SW 1271 (cell line): ENCODE results near the gene AUTS2.

Experiments
- DNase-seq, 2 experiments: peaks; one replicate each; lab custom pipeline; 2025; lab: John Stamatoyannopoulos, UW

AUTS2 gene

DNA sequence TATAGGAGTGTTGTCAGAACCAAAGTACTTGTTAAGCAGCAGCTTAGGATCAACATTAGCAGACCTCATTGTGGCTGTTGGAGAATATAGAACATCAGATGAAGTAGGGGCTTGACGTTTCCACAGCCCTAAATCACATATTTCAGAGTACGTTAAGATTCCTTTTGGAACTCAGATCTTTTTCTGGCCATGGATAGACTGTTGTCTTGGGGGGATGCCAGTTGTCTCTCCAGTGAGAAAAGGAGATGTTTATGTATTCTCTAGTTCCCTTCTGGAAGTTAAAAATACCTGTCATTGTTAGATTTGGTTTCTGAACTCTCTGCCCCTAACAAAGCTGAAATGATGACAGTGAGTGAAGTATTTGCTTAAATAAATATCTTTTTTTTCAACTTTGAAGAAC lies 191.3 kb downstream of the AUTS2 start:
- DNase-seq, result no peak

DNA sequence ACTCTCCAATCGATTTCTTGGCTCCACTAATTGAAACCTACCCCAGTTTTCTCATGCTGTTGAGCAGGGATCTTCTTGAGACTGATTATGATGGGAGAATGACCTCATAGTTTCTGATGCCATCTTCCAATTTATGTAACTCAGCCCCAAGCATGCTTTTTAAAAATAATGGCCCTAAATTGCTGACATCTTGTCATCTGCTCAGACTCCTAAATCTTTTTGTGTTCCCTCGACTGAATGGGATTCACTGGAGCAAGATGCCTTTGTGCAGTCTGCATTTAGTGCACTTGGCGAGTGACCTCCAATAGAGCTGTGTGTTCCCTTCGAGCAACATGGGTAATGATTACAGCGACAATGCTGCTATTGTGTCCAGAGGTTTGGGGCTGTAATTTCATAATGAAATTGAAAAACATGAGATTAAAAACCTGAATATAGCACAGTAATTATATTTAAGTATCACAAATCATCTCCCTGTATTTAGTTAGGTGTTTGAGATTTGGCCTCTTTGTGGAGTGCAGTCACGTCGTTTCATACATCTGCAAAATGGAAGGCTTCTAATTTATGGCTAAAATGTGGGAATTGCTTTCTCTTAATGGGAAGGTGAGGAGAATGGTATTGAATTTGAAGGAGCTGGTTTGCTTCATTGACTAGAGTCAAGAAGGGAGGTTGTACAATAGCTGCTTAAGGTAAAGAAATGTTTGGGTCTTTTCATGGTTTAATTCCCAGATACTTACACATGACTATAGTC lies 192.9 kb downstream of the AUTS2 start:
- DNase-seq, result no peak

DNA sequence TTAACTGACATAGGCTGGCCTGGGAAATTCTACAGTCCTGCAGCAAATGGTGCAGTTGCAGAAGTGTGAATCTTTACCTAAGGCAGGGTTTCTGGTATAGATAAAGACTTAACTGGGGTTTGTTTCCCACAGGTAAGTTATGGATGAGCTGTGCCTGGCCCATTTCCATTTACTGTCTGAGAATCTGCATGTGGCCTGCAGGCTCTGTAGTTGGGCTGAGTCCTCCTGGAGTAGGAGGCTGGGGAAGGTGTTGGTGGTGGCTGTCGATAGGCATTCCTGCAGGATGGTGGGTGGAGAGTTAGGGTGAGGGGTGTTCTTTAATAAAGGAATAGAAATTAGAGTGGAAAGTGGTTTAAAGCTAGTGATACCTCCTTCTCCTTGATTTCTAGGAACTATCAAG lies 193.5 kb downstream of the AUTS2 start:
- DNase-seq, result no peak

DNA sequence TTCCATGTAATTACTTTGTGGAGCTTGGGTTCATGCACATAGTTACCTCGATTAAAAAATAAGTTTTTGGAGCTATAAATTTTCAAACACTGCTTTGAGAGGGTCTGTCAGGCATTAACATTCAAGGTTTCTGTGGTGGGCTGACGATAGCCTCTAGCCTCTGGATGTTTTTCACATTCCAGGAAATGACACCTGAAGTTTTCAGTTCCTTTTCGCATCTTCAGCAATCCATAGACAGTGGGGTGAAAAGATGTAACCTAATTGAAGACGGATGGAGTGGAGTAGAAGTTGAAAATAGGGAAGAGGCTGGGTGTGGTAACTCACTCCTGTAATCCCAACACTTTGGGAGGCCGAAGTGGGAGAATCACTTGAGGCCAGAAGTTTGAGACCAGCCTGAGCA lies 197.7 kb downstream of the AUTS2 start:
- no peak for DNase-seq

DNA sequence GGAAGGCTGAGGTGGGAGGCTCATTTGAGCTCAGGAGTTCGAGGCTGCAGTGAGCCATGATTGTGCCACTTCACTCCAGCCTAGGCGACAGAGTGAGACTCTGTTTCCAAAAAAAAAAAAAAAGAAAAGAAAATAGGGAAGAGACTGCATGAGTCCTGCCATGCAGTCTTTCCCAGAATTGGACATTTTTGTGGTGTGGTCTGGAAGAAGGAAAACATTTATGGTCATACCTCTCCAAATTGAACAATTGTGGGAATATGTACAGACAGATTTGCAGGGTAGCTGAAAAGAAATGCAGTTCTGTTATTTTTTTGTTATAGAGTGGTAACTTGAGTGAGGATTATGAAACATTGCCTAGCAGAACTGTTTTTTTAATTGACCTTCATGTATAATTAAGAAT lies 198.1 kb downstream of the AUTS2 start:
- DNase-seq, result no peak

DNA sequence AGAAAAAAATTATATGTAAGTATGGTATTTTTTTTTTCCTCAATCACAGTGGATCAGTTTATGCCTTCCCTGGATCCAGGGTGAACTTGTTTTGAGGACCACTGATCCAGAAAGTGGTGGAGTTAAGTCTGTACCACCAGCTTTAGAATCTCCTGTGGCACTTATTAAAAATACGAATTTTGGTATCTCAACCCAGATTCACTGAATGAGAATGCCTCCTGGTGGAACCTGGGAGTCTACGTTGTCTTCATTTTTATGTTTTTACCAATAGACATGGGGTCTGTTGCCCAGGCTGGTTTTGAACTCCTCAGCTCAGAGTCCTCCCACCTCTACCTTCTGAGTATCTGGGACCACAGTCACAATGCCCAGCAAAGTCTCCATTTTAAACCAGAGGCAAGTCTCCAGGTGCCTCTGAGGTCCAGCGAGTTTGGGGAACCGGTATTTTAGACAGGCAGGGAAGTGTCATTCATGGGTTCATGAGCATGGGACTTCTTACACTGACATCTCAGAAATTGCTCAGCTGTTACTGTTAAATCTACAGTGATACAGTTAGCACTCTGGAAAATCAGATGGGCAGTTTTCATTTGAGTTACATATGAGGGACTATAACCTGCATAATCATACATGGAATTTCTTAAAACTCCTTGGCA lies 200.9 kb downstream of the AUTS2 start:
- DNase-seq, result no peak

DNA sequence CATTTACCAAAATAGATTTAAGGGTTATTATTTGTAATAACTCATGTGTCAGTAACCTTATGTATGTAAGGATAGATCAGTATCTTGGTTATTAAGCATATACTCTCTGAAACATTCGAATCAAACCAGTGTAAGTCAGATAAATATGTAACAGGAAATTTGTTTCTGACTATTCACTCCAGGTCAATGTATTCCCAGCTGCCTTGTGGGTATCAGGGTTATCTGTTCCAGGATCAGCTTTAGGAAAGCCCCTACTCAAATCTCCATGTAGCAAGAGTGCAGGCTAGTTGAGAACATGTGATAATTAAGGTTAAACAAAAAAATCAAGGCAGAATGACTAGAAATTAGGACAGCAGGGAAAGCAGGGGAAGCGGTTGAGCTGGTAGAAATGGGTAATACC lies 201.7 kb downstream of the AUTS2 start:
- no peak for DNase-seq

DNA sequence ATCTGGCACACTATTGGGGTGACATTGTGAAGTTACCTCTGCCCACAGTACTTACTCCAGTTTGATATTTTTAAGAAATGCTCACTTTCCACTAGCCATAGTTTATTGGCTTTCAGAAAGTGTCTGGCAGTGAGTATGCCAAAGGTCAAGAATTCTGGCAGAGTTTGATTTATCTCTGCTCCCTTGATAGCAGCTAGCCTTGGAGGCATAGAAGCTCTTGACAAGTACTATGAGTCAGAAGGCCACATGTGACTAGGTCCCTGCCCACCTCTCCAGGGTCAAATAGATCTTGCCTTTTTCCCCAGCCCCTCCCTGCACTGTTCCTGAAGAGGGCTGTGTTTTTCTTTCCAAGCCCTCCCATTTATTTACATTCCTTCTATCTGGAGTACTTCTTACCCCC lies 202.2 kb downstream of the AUTS2 start:
- no peak for DNase-seq

DNA sequence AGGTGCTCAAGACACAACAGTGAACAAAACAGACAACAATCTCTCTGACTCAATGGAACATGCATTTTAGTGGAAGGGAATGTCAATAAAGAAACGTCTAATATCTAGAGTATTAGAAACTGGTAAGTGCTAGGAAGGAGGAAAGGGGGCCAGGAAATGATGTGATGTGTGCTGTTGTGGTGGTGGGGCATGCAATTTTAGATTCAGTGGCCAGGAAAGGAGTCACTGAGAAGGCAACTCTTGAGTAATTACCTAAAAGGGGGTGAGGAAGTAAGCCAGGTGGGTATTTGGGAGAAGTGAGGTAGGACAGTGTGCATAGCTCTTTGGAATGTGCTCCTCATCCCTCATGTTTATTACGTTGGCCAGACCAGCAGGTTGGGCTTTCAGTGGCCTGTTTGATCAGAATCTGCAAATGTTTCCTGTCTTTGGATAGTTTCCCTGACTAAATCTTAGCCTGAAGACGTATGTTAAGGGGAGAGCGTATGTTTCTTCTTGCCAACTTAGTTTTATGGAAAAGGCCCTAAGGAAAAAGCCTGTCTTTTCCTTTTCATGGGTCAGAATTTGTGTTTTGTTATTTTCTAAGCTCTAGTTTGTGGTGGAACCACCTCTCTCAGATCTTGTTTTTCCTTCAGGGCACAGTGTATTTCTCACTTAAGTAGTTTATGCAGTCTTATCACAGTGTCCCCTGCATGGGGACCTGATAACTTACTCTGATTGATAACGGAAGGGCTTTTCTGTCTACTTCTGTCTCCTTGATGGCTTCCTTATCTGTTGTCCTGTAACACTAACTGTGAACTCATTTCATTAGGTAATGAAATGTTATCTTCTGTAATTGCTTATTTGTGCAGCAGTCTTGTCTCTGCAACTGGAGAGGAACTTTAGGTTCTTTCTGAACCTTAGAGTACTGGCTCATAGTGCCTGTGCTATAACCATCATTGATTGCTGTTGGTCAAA lies 203.7 kb downstream of the AUTS2 start:
- no peak for DNase-seq

DNA sequence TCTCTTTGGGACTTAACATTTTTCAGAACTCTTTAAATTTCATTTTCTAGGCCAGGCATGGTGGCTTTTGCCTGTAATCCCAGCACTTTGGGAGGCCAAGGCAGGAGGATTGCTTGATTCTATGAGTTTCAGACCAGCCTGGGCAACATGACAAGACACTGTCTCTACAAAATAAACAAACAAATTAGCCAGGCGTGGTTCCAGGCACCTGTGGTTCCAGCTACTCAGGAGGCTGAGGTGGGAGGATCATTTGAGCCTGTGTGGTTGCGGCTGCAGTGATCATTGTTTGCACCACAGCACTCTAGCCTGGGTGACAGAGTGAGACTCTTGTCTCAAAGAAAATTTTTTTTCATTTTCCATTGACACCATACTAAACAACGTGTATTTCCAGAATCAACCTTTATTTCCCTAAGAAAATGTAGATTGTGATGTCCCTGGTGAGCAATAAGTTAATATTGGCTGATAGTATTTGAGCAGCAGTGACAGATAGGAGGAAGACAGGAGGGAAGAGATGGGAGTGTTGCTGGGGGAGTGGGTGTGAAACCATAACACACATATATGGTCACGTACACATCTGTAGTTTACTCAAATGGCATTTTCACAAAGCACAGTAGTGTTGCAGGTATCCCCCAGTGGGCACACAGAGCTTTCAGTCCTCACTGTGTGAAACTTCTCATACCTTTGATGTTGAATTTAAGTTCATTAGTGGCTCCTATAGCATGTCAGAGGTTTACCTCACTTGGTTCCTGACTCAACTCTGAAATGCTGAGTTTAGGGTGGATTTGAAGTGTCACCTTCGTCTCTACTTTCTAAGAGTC lies 205.6 kb downstream of the AUTS2 start:
- DNase-seq, result no peak

DNA sequence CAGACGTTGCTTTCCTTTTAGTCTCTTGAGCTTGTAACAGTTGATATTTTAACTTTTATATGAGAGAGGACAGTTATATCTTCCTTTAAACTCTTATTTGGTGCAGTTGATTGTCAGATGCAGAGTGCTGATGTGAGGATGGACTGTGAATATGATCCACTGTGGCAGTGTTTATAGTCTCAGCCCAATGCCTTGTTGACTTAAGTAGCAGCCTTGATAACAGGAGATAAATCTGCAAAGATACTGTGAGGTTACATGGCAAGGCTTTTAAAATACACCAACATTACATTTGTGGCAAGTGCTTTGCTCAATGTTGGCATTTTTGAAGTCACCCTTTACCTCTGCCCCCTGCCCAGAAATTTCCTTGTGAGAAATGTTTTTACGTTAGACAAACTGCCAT lies 206.7 kb downstream of the AUTS2 start:
- no peak for DNase-seq

DNA sequence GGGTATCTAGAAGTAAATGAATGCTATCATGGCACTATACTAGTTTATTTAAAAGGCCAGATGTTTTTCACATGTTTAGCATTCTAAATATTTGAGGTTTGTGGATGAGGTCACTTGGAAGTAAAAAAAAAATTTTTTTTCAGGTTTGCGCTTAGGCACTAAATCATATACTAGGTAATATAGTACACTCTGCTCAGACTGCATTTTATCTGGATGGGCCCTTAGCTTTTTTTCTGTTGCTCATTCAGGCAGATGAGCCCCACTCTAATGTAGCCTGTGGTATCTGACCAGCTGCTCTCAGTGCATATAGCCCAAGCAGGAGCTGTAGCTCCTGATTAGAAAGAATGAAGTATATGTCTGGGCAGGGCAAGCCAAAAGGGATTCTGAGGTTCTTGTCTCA lies 210.1 kb downstream of the AUTS2 start:
- no peak for DNase-seq

DNA sequence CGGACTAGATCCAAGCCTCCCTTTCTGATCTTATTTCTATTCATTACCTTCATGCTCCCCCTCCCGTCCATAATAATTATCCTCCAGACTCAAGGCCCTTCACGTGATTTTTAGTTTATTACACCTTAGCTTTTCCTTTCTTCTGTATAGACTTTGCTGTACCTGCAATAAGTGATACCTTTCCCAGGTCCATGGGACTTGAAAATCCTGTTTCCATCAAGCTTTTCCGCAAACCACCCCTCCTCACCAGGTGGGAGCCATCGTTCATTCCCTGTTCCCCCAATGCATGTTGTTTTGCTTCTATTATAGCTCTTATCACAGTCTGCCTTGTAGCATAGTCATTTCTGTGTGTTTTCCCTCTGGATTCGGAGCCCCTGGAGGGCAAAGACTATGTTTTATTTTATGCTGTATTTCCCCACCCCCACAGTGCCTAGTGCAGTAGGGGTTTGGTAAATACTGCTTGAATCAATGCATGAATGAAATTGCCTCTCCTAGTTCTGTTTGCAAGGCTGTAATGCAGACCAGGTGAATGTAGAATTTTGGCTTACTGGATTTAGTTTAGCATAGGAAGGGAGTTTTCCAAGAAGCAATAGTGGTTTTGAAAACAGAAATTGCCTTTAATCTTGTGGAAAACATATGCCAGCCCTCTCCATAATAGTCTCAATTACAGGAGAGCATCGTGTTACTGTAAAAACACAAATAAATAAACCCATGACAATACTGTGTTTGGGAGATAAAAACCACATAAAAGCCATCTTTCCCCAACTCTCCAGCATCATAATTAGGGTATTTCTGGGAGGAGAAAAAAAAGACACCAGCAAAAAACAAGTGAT lies 213.4 kb downstream of the AUTS2 start:
- no peak for DNase-seq

DNA sequence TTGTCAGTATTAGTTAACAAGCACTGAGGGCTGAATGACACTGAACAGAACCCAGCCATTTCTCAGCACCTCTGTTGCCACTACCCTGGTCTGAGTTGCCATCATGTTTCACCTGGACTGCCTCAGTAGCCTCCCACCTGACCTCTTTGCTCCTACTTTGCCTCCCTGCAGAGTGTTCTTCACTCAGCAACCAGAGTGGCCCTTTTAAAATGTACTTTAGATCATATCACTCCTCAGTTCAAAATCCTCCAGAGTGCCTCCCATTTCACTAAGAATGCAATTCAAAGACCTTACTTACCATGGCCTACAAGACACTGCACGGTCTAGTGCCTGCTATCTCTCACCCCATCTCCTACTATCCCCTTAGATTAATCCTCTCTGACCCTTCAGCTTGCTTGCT lies 214.5 kb downstream of the AUTS2 start:
- DNase-seq, result no peak

DNA sequence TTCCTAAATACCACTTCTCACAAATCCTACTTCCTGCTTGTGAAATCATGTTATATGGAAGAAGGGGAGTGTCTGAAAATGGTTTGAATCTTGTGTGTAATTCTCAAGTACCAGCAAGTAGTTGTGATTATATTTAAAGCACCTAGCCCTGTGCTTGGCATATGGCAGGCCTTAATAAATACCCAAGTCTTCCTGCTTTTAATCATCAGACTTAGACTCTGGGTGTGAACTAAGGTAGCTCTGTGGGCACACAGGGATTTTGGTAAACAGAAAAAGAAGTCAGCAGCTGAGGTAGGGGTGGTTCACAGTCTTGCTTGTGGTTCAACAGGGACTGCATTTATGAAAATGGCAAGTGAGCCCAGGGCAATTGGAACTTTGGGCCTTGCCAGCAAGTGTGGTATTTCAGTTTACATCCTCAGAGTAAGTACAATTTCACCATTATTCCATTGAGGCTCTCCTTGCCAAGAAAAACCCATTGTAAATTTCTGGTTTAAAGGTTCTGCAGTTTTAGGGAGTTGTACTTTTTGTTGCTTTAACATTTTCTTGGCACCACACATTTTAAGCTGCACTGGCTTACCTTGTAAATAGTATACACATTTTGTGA lies 215.5 kb downstream of the AUTS2 start:
- DNase-seq, result no peak

DNA sequence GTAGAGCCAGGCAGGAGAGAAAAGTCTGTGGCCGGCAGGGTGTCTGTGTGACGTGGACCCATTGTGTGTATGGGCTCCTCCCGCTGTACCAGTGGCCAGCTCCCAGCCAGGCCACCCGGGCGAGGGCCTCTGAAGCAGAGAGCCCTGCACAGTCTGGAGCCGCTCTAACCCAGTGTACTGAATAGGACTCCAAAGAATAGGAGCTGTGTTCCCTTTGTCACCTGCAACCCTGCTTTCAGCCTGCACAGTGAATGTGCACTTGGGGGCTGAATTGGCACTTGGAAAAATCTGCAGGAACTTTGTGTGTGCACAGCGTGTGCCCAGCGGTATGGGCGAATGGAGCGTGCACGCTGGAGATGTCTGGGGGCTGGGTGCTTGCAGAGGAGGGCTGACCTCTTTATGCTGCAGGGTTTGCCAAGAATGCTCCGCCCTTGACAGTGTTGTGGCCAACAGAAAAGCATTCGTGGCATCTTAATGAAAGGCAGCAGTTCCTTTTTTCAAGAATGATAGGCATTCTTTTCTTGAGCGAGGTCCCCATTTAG lies 216.2 kb downstream of the AUTS2 start:
- no peak for DNase-seq

DNA sequence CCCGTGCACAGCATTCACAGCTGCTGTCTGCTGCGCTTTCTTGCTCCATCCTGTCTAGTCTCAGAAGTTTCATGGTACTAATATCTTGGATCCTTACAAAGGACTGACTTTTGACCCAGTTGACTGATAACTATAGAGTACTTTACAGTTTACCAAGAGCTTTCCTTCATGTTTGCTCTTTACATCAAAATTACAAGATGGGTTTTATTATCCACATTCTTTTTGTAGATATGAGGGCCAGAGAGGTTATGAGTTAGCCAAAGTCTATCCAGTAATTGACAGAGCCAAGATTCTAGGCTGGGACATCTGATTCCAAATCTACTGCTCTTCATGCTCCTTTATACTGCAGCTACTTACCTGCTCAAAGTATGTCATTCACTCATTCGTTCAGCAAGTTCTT lies 218.2 kb downstream of the AUTS2 start:
- DNase-seq, result no peak

DNA sequence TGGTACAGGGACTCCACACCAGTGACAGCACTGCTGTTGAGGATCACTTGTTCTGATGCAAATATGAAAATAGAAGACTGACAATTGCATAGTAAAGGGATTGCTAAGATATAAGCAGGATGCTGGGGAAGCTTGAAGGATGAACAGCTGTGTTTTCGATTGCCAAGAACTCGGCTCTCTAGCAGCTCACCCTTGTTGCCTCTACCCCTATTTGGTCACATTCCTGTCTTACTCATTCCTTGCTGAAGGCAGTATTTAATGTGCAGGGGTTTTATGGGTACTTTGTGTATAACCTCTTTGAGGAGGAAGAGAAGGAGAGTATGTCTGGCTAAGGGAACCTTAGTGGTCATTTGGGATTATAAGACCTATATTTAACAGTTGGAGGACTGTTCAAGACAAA lies 218.8 kb downstream of the AUTS2 start:
- no peak for DNase-seq

DNA sequence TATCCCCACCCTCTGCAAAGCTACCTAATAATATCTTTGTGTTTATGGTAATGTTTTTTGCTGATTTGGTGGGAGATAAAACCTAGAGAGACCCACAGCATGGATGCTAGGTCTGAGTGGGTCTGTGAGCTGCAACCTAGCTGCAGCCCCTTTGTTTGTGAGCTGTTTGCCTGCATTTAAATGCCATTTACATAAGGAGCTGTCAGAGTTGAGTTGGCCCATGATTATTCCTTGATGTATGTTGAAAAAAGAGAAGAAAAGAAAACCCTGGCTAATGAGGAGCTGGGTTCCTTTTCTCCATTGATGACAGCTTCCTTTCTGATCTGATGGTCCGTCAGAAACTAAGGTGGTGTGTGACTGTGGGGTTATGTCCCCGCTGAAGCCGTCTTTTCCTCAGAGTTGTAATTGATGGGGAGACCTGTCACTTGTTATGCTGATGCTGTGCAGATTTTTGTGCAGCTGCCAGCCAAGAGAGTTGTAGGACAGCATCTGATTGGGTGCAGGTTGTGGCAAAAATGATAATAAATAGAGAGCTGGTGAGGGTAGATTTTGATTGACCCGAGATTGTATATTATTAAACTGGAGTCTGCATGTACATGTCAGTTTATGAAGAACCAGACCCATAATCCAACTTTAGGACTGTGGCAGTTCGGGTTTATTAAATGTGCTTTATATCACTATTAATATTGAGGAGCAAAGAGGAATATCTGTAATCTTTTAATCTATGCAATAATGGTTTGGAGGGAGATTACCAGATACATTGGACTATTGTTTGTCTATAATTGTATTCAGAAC lies 219.8 kb downstream of the AUTS2 start:
- no peak for DNase-seq
